Measurements from ENCODE around the gene SPTBN1.

Gene SPTBN1

GRCh38 chr2:54545702-54546450 is 89.7 kb downstream of the SPTBN1 start:
- Mint-ChIP-seq H3K9me3 (no peaks in the 10 kb centered on the region), H3K27ac (no peak overlapping the region), H3K4me3 (no peak overlapping the region), H3K36me3 (no peaks in the 10 kb centered on the region), H3K27me3 (no peaks in the 10 kb centered on the region), H3K4me1 (peaks cover 8 to 20% of the 10 kb centered on the region in 2 donors)
- ATAC-seq (replicated peaks): peak in 1 of 2 donors; percentile 36
- no peak for DNase-seq

DNA sequence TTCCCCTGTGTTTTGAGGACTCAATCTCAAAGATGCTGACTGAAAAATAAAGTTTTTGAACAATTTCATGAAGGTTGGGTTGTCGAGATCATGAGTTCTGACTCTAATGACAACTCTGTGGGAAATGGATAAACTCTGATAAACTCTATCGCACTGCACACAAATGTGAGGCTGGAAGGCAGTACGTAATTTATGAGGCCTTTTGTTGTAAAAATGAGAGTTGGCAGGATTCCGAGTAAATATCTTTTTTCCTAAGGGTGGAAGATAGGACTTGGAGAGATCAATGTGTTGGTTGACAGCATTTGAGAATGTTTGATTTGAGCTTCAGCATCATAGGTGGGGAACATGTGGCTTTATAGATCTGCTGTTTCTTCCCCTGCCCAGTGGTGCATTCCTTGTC is 90.4 kb downstream of the SPTBN1 start:
- Mint-ChIP-seq H3K4me3 (no peak overlapping the region), H3K9me3 (no peaks in the 10 kb centered on the region), H3K36me3 (no peaks in the 10 kb centered on the region), H3K4me1 (peaks cover 14 to 26% of the 10 kb centered on the region in 2 donors), H3K27me3 (no peaks in the 10 kb centered on the region), H3K27ac (no peak overlapping the region)
- ATAC-seq (replicated peaks): no peak
- DNase-seq: no peak

DNA sequence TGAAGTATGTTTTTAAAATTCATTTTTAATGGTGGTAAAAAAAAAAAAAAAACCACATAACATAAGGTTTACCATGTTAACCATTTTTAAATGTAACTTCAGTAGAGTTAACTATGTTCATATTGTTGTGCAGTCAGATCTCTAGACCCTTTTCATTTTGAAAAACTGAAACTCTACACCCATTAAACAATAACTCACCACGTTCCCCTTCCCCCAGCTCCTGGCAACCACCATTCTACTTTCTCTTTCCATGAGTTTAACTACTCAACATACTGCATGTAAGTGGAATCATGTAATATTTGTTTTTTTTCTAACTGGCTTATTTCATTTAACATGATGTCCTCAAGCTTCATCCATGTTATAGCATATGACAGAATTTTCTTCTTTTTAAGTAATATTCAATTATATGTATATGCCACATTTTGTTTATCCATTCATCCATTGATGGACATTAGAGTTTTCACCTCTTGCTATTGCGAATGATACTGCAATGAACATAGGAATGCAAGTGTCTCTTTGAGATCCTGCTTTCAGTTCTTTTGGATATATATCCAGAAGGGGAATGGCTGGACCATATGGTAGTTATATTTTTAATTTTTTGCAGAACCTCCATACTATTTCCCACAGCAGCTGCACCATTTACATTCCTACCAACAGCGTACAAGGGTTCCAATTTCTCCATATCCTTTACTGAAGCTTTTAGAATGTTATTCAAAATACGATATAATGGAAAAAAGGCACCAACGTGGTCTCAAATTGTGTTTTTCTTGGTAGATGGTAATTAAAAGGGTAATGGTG is 91.0 kb downstream of the SPTBN1 start:
- DNase-seq (no peak), ATAC-seq (replicated peaks) (no peak)
- H3K4me1 Mint-ChIP-seq: peaks cover 17 to 27% of the 10 kb centered on the region in 2 donors
- no peaks in the 10 kb centered on the region for H3K9me3 Mint-ChIP-seq
- no peak overlapping the region for H3K4me3 Mint-ChIP-seq
- H3K36me3 Mint-ChIP-seq: no peaks in the 10 kb centered on the region
- no peak overlapping the region for H3K27ac Mint-ChIP-seq
- H3K27me3 Mint-ChIP-seq: no peaks in the 10 kb centered on the region

DNA sequence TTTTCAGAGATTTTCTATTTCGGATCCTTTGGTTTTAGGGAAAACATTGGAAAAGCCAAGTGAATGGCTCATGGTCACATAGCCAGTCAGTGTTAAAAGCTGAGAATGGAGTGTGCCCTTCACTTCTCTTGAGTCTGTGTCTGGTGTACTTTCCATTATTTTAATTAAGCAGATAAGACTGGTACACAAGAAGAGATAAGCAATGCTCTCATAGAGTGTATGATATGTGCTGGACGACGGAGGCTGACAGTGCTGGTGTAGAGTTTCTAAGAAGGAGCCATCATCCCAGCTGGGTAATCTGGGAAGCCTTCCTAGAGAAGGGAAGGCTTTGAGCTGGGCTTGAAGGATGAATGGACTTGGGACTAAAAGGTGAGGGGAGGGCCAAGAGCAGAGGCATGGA is 93.3 kb downstream of the SPTBN1 start:
- H3K36me3 Mint-ChIP-seq: no peaks in the 10 kb centered on the region

GRCh38 chr2:54549917-54550518 is 93.9 kb downstream of the SPTBN1 start:
- H3K36me3 Mint-ChIP-seq: no peaks in the 10 kb centered on the region
- no peaks in the 10 kb centered on the region for H3K27me3 Mint-ChIP-seq
- DNase-seq (no peak), ATAC-seq (replicated peaks) (no peak)
- no peak overlapping the region for H3K4me3 Mint-ChIP-seq
- peaks cover 32 to 52% of the 10 kb centered on the region in 2 donors for H3K4me1 Mint-ChIP-seq
- no peak overlapping the region for H3K27ac Mint-ChIP-seq
- H3K9me3 Mint-ChIP-seq: no peaks in the 10 kb centered on the region

More for the DNA sequence above, 93.3 kb downstream of the SPTBN1 start:
- Mint-ChIP-seq H3K4me1 (peaks cover 27 to 46% of the 10 kb centered on the region in 2 donors), H3K4me3 (no peak overlapping the region), H3K9me3 (no peaks in the 10 kb centered on the region), H3K27ac (no peak overlapping the region), H3K27me3 (no peaks in the 10 kb centered on the region)
- no peak for DNase-seq
- ATAC-seq (replicated peaks): no peak

DNA sequence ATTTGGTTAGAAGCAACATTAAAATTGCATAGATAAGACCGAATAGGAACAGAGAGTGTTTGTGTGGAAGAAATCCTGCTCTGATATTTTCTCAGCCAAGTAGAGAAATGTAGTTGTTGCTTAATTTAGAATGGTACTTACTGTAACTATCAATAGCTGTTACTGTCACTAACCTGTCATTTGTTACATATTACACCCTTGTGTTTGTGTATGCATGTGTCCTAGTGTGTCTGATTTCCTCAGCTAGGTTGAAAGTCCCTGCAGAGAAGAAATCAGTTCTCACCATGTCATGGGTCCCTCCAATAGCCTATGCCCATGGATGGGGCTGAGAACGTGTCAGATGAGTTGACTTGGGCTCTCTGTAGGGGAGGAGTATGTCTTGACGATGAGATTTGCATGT is 94.4 kb downstream of the SPTBN1 start:
- H3K9me3 Mint-ChIP-seq: no peaks in the 10 kb centered on the region
- H3K36me3 Mint-ChIP-seq: no peaks in the 10 kb centered on the region
- H3K27me3 Mint-ChIP-seq: no peaks in the 10 kb centered on the region
- H3K4me3 Mint-ChIP-seq: no peak overlapping the region
- H3K4me1 Mint-ChIP-seq: peaks cover 37 to 57% of the 10 kb centered on the region in 2 donors
- DNase-seq (no peak), ATAC-seq (replicated peaks) (no peak)
- no peak overlapping the region for H3K27ac Mint-ChIP-seq

GRCh38 chr2:54551123-54551756 is 95.1 kb downstream of the SPTBN1 start:
- no peaks in the 10 kb centered on the region for H3K27me3 Mint-ChIP-seq
- no peaks in the 10 kb centered on the region for H3K36me3 Mint-ChIP-seq
- DNase-seq: no peak
- H3K27ac Mint-ChIP-seq: no peak overlapping the region
- ATAC-seq (replicated peaks): peak; percentile 52 to 60
- H3K9me3 Mint-ChIP-seq: no peaks in the 10 kb centered on the region
- H3K4me1 Mint-ChIP-seq: peaks cover 42 to 59% of the 10 kb centered on the region in 2 donors
- H3K4me3 Mint-ChIP-seq: no peak overlapping the region

GRCh38 chr2:54553075-54553474 is 96.9 kb downstream of the SPTBN1 start:
- ATAC-seq (replicated peaks) (no peak), DNase-seq (no peak)
- no peaks in the 10 kb centered on the region for H3K27me3 Mint-ChIP-seq
- H3K36me3 Mint-ChIP-seq: no peaks in the 10 kb centered on the region
- no peak overlapping the region for H3K4me3 Mint-ChIP-seq
- H3K9me3 Mint-ChIP-seq: no peaks in the 10 kb centered on the region
- H3K27ac Mint-ChIP-seq: no peak overlapping the region
- H3K4me1 Mint-ChIP-seq: peaks cover 53 to 65% of the 10 kb centered on the region in 2 donors

- no peaks in the 10 kb centered on the region for H3K27me3 Mint-ChIP-seq
- H3K9me3 Mint-ChIP-seq: no peaks in the 10 kb centered on the region
- H3K4me1 Mint-ChIP-seq: peaks cover 52 to 64% of the 10 kb centered on the region in 2 donors
- ATAC-seq (replicated peaks) (peak; percentile 48 to 58), DNase-seq (no peak)
- no peak overlapping the region for H3K4me3 Mint-ChIP-seq
- H3K27ac Mint-ChIP-seq: no peak overlapping the region
- no peaks in the 10 kb centered on the region for H3K36me3 Mint-ChIP-seq
Measured at GRCh38 chr2:54553775-54554174, 97.6 kb downstream of the SPTBN1 start.

- H3K36me3 Mint-ChIP-seq: peaks cover 0 to 9% of the 10 kb centered on the region in 2 donors
- peaks cover 49 to 61% of the 10 kb centered on the region in 2 donors for H3K4me1 Mint-ChIP-seq
- no peaks in the 10 kb centered on the region for H3K9me3 Mint-ChIP-seq
- no peak overlapping the region for H3K4me3 Mint-ChIP-seq
- DNase-seq (no peak), ATAC-seq (replicated peaks) (no peak)
- peak overlapping the region; percentile 32 for H3K27ac Mint-ChIP-seq
- no peaks in the 10 kb centered on the region for H3K27me3 Mint-ChIP-seq
Measured at GRCh38 chr2:54555318-54555837, 99.3 kb downstream of the SPTBN1 start.

DNA sequence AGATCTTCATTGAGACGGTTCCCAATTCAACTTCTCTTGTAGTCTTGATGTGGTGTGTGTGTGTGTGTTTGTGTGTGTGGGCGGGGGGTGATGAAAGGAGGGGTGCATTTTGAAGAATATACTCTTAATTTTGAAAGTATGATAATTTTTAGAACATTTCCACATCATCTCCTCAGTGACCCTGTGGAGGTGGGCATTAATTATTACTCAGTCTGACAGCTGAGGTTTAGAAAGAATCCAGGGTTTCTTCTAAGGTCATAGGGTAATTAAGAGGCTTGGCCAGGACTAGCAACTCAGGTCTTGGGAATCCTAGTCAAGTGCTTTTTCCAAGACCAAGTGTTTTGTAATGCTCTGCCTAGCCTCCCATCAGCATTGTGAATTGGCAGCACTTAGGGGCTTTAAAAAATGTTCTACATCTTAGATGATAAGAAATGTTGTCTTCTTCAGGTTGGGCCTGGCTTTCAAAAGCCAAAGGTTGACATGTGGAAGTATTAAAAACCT is 100.5 kb downstream of the SPTBN1 start:
- H3K27ac Mint-ChIP-seq: peak overlapping the region; percentile 59
- DNase-seq (no peak), ATAC-seq (replicated peaks) (no peak)
- no peaks in the 10 kb centered on the region for H3K27me3 Mint-ChIP-seq
- H3K4me1 Mint-ChIP-seq: peaks cover 46 to 64% of the 10 kb centered on the region in 2 donors
- no peaks in the 10 kb centered on the region for H3K9me3 Mint-ChIP-seq
- H3K4me3 Mint-ChIP-seq: peak overlapping the region; percentile 94
- H3K36me3 Mint-ChIP-seq: peaks cover 0 to 9% of the 10 kb centered on the region in 2 donors

DNA sequence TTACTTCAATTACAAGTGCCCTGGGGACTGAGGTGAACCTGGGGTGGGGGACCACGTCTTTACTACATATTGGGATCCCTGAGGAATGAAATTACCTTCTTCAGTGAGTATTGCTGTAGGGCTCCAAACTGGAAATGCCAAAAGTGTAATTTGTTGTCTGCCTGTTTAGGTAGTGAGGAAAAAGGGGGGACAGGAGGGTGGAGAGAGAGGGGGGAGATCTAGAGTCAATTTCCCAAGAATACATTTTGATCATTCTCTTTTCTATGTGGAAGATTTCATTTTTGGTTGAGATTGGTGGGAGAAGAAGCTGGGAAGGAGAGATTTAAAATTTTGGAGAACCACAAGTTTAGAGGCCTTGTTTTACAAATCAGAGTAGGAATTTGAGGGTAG is 101.1 kb downstream of the SPTBN1 start:
- Mint-ChIP-seq H3K27me3 (no peaks in the 10 kb centered on the region), H3K9me3 (no peaks in the 10 kb centered on the region), H3K4me3 (peak overlapping the region; percentile 94), H3K36me3 (peaks cover 0 to 9% of the 10 kb centered on the region in 2 donors), H3K27ac (peak overlapping the region; percentile 59), H3K4me1 (peaks cover 48 to 69% of the 10 kb centered on the region in 2 donors)
- ATAC-seq (replicated peaks) (no peak), DNase-seq (no peak)

- H3K36me3 Mint-ChIP-seq: peaks cover 0 to 9% of the 10 kb centered on the region in 2 donors
- ATAC-seq (replicated peaks) (peak; percentile 55), DNase-seq (peak; percentile 55)
- peak overlapping the region; percentile 75 for H3K27ac Mint-ChIP-seq
- H3K4me1 Mint-ChIP-seq: peaks cover 53 to 73% of the 10 kb centered on the region in 2 donors
- no peaks in the 10 kb centered on the region for H3K9me3 Mint-ChIP-seq
- H3K27me3 Mint-ChIP-seq: no peaks in the 10 kb centered on the region
- peak overlapping the region; percentile 94 for H3K4me3 Mint-ChIP-seq
Measured at GRCh38 chr2:54557601-54558187, 101.6 kb downstream of the SPTBN1 start.

Measured in stimulated activated naive B cell treated with anti-CD40 and anti-IgM and Interleukin-4, amounts not matched to agents 10 μg/mL and 1 μg/mL and 100 μg/mL, for 72 hours (primary cell).